ENCODE results near the gene CECR2.
"Not testable (repeated sequence)": the region's sequence is repeated elsewhere in the genome, so short reads cannot be mapped to it uniquely, and the experiment has no call there.

The CECR2 gene

DNA sequence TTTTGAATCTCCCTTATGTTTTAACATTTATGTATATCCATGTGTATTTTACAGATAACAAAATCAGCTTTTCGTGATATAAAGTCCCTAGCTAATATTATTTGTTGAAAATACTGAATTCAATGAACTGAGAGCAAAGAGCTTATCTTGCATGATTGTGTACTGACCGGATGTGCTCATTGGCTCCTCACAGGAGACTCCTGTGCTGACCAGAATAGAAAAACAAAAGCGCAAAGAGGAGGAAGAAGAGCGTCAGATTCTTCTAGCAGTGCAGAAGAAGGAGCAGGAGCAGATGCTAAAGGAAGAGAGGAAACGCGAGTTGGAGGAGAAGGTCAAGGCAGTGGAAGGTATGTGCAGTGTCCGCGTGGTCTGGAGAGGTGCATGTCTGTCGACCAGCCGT lies 154.7 kb downstream of the CECR2 start:
- DNase-seq = no peak

DNA sequence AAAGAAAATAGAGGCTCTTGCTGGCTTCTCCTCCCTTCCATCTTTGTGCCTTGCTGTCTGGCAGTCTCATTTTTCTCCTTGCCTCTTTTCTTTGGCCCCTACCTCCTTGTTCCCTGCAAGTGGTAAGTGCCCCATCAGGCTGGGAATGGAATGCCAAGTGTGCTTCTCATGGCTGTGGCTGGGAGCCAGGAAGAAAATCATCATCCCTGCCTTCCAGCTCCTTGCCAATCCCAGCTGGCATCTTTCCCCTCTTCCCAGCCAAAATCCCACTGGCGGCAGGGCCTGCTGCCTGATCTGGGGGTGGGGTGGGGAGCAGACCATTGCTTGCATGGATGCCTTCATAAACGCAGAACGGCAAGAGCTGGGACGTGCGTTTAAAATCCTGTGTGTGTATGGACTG lies 167.0 kb downstream of the CECR2 start:
- no peak for DNase-seq

DNA sequence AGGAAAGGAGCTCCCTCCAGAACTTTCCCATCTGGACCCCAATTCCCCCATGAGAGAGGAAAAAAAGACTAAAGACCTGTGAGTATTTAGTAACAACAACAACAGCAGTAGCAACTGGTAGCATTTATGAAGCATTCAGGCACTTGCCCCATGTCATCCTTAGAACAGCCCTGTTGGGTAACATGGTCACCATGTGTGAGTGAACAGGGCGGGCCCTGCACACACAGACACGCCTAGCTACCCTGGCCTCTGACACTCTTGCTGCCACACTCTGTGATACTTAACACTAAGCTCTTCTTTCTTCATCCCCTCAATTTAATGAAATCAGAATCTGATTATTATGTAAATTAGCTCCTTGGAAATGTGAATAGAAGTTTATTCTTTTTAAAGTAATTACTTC lies 167.9 kb downstream of the CECR2 start:
- no peak for DNase-seq

- DNase-seq = no peak
Measured at GRCh38 chr22:17540481-17540880, 171.2 kb downstream of the CECR2 start.

DNA sequence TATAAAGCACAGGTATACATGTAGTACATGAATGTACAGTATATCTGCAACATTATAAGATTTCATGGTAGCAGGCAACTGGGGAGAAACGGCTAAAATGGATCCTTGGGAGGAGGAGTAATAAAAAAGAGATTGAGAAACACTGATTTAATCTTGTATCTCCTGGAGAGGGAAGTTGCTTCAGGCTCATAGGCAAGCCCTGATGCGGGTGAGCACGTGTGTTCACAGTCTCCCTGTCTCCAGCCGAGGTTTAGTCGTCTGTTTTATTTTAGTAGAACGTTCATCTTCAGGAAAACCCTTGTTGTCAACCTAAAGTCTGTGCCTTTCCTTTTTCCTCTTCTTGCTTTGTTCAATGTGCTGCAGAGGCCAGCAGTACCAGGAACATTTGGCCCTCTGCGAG lies 172.2 kb downstream of the CECR2 start:
- no peak for DNase-seq

DNA sequence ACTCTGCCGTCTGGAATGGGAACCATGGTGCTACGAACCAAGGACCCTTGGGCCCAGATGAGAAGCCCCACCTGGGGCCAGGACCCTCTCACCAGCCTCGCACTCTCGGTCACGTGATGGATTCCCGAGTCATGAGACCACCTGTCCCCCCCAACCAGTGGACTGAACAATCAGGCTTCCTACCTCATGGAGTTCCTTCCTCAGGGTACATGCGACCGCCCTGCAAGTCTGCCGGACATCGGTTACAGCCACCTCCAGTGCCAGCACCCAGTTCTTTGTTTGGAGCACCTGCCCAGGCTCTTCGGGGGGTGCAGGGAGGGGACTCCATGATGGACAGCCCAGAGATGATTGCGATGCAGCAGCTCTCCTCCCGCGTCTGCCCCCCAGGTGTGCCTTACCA lies 173.2 kb downstream of the CECR2 start:
- DNase-seq = no peak

- no peak for DNase-seq
Measured at GRCh38 chr22:17548010-17548755, 178.9 kb downstream of the CECR2 start.

DNA sequence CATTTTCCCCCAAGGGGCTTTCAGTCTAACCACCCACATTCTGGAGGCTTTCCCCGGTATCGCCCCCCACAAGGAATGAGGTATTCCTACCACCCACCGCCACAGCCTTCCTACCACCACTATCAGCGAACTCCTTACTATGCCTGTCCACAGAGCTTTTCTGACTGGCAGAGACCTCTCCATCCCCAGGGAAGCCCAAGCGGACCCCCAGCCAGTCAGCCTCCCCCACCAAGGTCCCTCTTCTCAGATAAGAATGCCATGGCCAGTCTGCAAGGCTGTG lies 179.4 kb downstream of the CECR2 start:
- no peak for DNase-seq

DNA sequence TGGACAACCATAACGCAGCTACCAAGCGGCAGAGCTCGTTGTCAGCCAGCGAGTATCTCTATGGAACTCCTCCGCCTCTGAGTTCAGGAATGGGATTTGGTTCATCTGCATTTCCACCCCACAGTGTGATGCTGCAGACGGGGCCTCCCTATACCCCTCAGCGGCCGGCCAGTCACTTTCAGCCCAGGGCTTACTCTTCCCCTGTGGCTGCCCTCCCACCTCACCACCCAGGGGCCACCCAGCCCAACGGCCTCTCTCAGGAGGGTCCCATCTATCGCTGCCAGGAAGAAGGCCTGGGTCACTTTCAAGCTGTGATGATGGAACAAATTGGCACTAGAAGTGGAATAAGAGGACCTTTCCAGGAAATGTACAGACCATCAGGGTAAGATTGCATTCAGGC lies 179.9 kb downstream of the CECR2 start:
- no peak for DNase-seq

GRCh38 chr22:17549655-17550054 lies 180.4 kb downstream of the CECR2 start:
- DNase-seq = no peak

DNA sequence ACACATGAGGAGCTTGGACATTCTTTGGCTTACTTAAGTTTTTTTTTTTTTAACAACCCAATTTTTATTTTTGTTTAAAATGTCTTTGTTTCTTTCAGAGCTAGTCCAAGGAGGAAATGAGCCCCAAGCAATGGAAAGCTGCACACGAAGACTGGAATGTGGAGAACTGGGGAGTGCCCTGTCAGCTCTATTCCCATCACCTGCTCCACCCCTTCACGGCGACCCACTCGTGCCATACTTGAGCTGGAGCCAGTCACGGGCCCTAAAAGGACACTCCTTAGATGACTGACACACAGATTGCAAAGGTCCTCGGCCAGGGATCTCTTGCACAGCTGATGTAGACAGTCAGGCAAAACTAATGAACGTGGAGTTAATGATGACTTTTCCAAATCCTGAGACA lies 183.5 kb downstream of the CECR2 start:
- DNase-seq = no peak

DNA sequence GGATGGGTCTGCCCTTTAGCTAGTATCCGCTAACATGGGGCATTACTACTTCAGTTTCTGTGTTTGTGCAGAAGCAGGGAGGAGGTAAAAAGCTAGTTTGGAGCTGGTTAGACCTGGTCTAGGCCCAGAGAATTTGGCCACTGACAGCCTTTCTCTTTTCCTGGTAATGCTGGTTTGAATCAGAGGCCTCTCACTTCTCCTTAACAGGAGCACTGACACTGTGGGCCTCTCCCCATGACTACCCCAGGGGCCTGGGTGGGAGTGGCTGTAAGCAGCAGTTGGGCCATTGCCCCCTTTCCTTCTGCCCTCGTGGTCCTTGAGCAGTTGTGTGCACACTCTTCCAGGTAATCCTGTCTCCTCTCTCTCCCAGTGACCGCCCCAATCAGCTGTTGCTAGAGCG lies 185.6 kb downstream of the CECR2 start:
- peak in 1 of 2 experiments; percentile 36 for DNase-seq

- no peak for DNase-seq
Measured at GRCh38 chr22:17559188-17559587, 189.9 kb downstream of the CECR2 start.

GRCh38 chr22:17562906-17563870 lies 193.9 kb downstream of the CECR2 start, which contains the start of gene SLC25A18:
Gene SLC25A18 (plus strand): TSS chr22:17563498. CDS start chr22:17579945, 16,447 bp downstream.
- DNase-seq = no peak

DNA sequence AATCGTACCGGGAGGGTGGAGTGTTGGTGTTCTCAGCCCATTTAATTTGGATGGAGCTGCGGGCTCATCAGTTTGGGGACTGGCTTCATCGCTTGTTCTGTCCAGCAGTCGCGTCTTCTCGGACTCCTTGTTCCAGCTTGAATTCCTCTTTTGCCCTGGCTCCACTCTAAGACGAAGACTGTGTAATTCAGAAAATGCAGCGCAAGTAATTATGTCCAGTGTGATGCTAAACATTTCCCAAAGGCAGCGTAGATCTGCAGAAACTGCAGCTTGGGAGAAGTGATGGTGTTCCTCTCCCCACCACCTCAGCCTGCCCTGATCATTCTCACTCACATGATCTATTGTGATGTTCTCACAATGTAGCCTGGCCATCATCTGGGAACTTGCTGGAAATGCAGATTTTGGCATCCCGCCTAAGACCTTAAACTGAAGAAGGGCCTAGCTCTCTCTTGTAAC lies 194.7 kb downstream of the CECR2 start:
- DNase-seq = no peak

GRCh38 chr22:17566016-17566687 lies 196.9 kb downstream of the CECR2 start:
- DNase-seq = not testable (repeated sequence)

DNA sequence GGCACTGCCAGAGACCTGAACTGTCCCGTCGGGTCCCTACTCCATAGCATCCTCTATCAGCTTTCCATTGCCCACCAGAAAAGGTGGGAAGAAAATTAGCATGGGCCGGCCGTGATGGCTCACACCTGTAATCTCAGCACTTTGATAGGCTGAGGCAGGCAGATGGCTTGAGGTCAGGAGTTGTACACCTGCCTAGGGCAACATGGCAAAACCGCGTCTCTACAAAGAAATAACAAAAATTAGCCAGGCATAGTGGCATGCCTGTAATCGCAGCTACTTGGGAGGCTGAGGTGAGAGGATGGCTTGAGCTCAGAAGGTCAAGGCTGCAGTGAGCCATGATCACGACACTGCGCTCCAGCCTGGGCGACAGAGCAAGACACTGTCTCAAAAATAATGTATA lies 197.5 kb downstream of the CECR2 start:
- no peak for DNase-seq

DNA sequence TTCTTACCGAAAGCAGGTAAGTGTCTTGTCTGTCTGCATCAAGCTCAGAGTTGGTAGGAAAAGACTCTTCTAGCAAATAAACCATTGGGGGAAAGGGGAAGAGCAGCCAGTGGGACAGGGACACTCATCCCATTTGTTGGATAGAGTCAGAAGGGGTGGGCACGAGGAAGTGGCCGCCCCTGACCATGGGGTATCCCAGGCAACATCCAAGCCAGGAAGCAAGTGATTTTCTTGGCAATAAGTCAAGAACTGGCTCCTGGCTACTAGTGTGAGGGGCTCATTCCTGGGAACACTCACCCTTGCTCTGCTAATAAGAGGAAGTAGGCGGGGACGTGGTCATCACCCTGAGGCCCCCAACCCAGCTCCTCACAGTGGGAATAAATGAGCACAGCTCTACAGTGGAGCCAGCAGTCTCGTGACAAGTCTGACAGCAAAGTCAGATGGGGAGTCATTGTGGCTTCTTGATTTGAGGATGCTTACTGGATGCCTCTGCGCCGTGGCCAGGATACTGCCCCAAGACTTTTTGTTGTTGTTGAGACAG lies 200.8 kb downstream of the CECR2 start:
- no peak for DNase-seq

DNA sequence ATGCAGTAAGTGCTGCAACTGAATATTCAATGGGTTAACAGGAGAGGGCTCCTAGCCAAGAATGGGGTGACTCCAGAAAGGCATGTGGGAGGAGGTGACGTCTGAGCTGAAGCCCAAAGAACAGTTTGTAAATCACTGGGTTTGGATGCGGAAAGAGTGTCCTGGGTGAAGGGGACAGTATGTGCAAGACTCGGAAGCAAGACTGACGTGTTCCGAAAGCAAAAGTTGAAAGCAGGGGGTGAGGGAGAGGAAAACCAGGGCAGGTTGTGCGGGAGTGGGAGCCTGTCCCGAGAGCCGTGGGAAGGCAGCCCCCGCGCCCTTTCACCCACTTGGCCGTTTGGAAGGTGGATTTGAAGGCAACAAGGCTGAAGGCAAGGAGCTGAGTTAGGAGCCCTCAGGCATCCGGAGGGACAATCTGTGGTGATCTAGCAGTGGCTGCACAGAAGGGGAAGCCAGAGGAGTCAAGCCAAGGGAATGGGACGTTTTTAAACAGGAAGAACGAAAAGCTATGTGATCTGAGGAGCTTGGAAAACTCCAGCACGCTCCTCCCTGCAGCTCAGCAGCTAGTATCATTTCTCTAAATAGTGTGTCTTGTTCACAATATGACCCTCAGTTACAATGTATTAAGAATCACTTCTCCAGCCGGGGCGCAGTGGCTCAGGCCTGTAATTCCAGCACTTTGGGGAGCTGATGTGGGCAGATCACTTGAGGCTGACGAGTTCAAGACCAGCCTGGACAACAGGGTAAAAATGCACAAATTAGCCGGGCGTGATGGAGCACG lies 201.8 kb downstream of the CECR2 start:
- DNase-seq = no peak

GRCh38 chr22:17575151-17575550 lies 205.9 kb downstream of the CECR2 start:
- no peak for DNase-seq

GRCh38 chr22:17575681-17576080 lies 206.4 kb downstream of the CECR2 start:
- DNase-seq = no peak

- DNase-seq = peak; percentile 13 to 65
Measured at GRCh38 chr22:17576470-17576869, 207.2 kb downstream of the CECR2 start.

All from NCI-H524 (cell line).